ENCODE data around the gene EPB41L2. TPM values are rescaled to one million over a fixed set of nuclear protein-coding genes. Genes with fewer than 3 reads are reported as not detected.

EPB41L2 gene
- total RNA-seq, 1 donor from 2014 or later = 136 TPM

- Mint-ChIP-seq H3K27ac (ENCODE audit: unreplicated experiment) (peak overlapping the region; percentile 75), H3K27me3 (ENCODE audit: low read depth, unreplicated experiment) (no peaks in the 10 kb centered on the region), H3K9me3 (ENCODE audit: unreplicated experiment) (peaks cover 18% of the 10 kb centered on the region), H3K36me3 (ENCODE audit: low read depth, unreplicated experiment) (peaks cover 10% of the 10 kb centered on the region), H3K4me1 (ENCODE audit: low read depth, unreplicated experiment) (peaks cover 6% of the 10 kb centered on the region), H3K4me3 (ENCODE audit: unreplicated experiment) (no peak overlapping the region)
- H3K27me3 ChIP-seq (ENCODE audit: insufficient read depth, low read length) = no peaks in the 10 kb centered on the region
- no peak overlapping the region for H2AFZ ChIP-seq (ENCODE audit: low read depth, low read length)
- H3K79me2 ChIP-seq (ENCODE audit: insufficient read depth, low read length) = peaks cover 68% of the 10 kb centered on the region
- no peak overlapping the region for H3K9ac ChIP-seq (ENCODE audit: low read length)
- TF ChIP-seq CTCF (IDR thresholded peaks at IDR 0.05; ENCODE audit: insufficient read depth, low read depth, low read length) (no peak), EZH2 (IDR thresholded peaks at IDR 0.05; ENCODE audit: insufficient read depth, low read length) (no peak)
- H3K4me1 ChIP-seq (ENCODE audit: insufficient read depth, low read length) = peaks cover 2% of the 10 kb centered on the region
- H3K4me2 ChIP-seq (ENCODE audit: low read length) = no peak overlapping the region
- DNase-seq (ENCODE audit: low read depth) (no peak), FAIRE-seq (no peak)
- H4K20me1 ChIP-seq (ENCODE audit: insufficient read depth, low read length) = peaks cover 3% of the 10 kb centered on the region
- H3K27ac ChIP-seq (ENCODE audit: low read depth, low read length) = no peak overlapping the region
- H3K36me3 ChIP-seq (ENCODE audit: insufficient read depth, low read length) = no peaks in the 10 kb centered on the region
- peaks cover 11% of the 10 kb centered on the region for H3K9me3 ChIP-seq (ENCODE audit: insufficient read depth, low read depth, low read length)
- no peak overlapping the region for H3K4me3 ChIP-seq (ENCODE audit: insufficient read depth, low read depth, low read length)
Observed at GRCh38 chr6:131049608-131050007, 13.4 kb downstream of the EPB41L2 start.

GRCh38 chr6:131048933-131049515, 14.0 kb downstream of the EPB41L2 start:
- no peak overlapping the region for H3K27ac Mint-ChIP-seq (ENCODE audit: unreplicated experiment)

More at GRCh38 chr6:131048933-131049515, 14.0 kb downstream of the EPB41L2 start:
- Histone ChIP-seq H3K9ac (ENCODE audit: low read length) (no peak overlapping the region), H3K27me3 (ENCODE audit: insufficient read depth, low read length) (no peaks in the 10 kb centered on the region), H3K4me3 (ENCODE audit: insufficient read depth, low read depth, low read length) (no peak overlapping the region), H3K27ac (ENCODE audit: low read depth, low read length) (no peak overlapping the region), H3K9me3 (ENCODE audit: insufficient read depth, low read depth, low read length) (peaks cover 7% of the 10 kb centered on the region), H3K36me3 (ENCODE audit: insufficient read depth, low read length) (no peaks in the 10 kb centered on the region), H3K4me2 (ENCODE audit: low read length) (no peak overlapping the region), H4K20me1 (ENCODE audit: insufficient read depth, low read length) (peaks cover 3% of the 10 kb centered on the region), H2AFZ (ENCODE audit: low read depth, low read length) (no peak overlapping the region), H3K4me1 (ENCODE audit: insufficient read depth, low read length) (peaks cover 2% of the 10 kb centered on the region), H3K79me2 (ENCODE audit: insufficient read depth, low read length) (peaks cover 66% of the 10 kb centered on the region)
- no peak for TF ChIP-seq CTCF (IDR thresholded peaks at IDR 0.05; ENCODE audit: insufficient read depth, low read depth, low read length)
- TF ChIP-seq EZH2 (IDR thresholded peaks at IDR 0.05; ENCODE audit: insufficient read depth, low read length) = no peak
- DNase-seq (ENCODE audit: low read depth) = no peak
- Mint-ChIP-seq H3K4me1 (ENCODE audit: low read depth, unreplicated experiment) (peaks cover 6% of the 10 kb centered on the region), H3K9me3 (ENCODE audit: unreplicated experiment) (peaks cover 12% of the 10 kb centered on the region), H3K27me3 (ENCODE audit: low read depth, unreplicated experiment) (no peaks in the 10 kb centered on the region), H3K4me3 (ENCODE audit: unreplicated experiment) (no peak overlapping the region), H3K36me3 (ENCODE audit: low read depth, unreplicated experiment) (peaks cover 4% of the 10 kb centered on the region)
- FAIRE-seq = peak; percentile 41
